PFSK-1 (cell line): ENCODE measurements around the gene CORO2A.

Experiments used
- FOXP2 ChIP-seq: optimal IDR thresholded peaks from 2 replicates; pipeline ENCODE3; 2011; ENCODE audit warnings: borderline replicate concordance, control low read depth, inconsistent platforms; ENCODE audit not compliant: insufficient read depth; ENCODE audit errors: extremely low read length, extremely low read depth
- POLR2AphosphoS5 ChIP-seq: IDR thresholded peaks from 2 replicates; pipeline ENCODE4 v1.6.1; 2012; ENCODE audit warnings: low read depth, mild to moderate bottlenecking, control low read depth, low read length, moderate library complexity
- REST ChIP-seq, 2 experiments: IDR thresholded peaks; 2 replicates each; pipeline versions ENCODE4 v1.6.1 to v1.8.0; 2011 to 2012; ENCODE audit warnings: low read depth in 2 of 2, low read length in 2 of 2, control low read depth in 1 of 2, inconsistent platforms in 1 of 2, mild to moderate bottlenecking in 1 of 2, moderate library complexity in 1 of 2; ENCODE audit not compliant: insufficient read depth in 1 of 2
- SIN3A ChIP-seq: IDR thresholded peaks from 2 replicates; pipeline ENCODE4 v1.6.1; 2012; ENCODE audit warnings: mild to moderate bottlenecking, low read length, moderate library complexity, borderline replicate concordance; ENCODE audit not compliant: insufficient read depth
- TAF1 ChIP-seq: IDR thresholded peaks from 2 replicates; pipeline ENCODE4 v1.6.1; 2012; ENCODE audit warnings: low read length, control low read depth, borderline replicate concordance; ENCODE audit not compliant: insufficient read depth

CORO2A gene

GRCh38 chr9:98180996-98181395, 11.4 kb downstream of the CORO2A start:
- TF ChIP-seq FOXP2 (no peak), SIN3A (no peak), REST (IDR thresholded peaks at IDR 0.05; ENCODE audit: insufficient read depth in 1 of 2, low read depth in 2 of 2, low read length in 2 of 2) (no peak), TAF1 (no peak), POLR2AphosphoS5 (no peak)

- no peak for TF ChIP-seq TAF1
- TF ChIP-seq POLR2AphosphoS5: no peak
Measured at GRCh38 chr9:98178874-98179850, 13.3 kb downstream of the CORO2A start.

GRCh38 chr9:98176391-98177259, 15.8 kb downstream of the CORO2A start:
- TF ChIP-seq SIN3A (no peak), POLR2AphosphoS5 (no peak), TAF1 (no peak), REST (IDR thresholded peaks at IDR 0.05; ENCODE audit: insufficient read depth in 1 of 2, low read depth in 2 of 2, low read length in 2 of 2) (no peak), FOXP2 (no peak)

- TF ChIP-seq REST (IDR thresholded peaks at IDR 0.05; ENCODE audit: insufficient read depth in 1 of 2, low read depth in 2 of 2, low read length in 2 of 2) (no peak), FOXP2 (no peak), SIN3A (no peak), POLR2AphosphoS5 (no peak), TAF1 (no peak)
Measured at GRCh38 chr9:98175762-98176161, 16.7 kb downstream of the CORO2A start.

GRCh38 chr9:98175028-98175569, 17.3 kb downstream of the CORO2A start:
- no peak for TF ChIP-seq SIN3A
- no peak for TF ChIP-seq TAF1
- TF ChIP-seq FOXP2: no peak
- no peak for TF ChIP-seq REST (IDR thresholded peaks at IDR 0.05; ENCODE audit: insufficient read depth in 1 of 2, low read depth in 2 of 2, low read length in 2 of 2)
- no peak for TF ChIP-seq POLR2AphosphoS5
